Measurements from ENCODE around the gene TMC3. TPM values are rescaled to one million over a fixed set of nuclear protein-coding genes. Genes with fewer than 3 reads are reported as not detected.

Gene TMC3
- total RNA-seq, 3 donors from 2014 or later, result 0.95 TPM; not detected in 2

DNA sequence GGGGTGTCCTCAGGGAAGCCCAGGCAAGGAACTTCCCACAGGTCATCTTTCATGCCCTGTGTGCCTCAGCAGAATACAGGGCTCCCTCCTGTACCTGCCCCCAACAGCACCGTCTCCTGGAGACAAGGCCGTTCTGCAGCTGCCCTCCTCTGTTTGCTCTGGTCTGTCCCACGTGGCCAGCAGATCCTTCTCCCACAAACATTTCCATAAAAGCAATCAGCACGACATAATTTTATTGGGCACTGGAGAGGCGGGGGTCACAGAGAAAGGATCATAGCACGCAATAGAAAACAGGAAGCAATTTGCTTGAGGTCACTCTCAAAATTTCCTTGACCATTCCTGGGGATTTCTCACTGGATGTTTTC, 79.5 kb downstream of the TMC3 start:
- Histone ChIP-seq H3K36me3 (ENCODE audit: low read depth) (no peaks in the 10 kb centered on the region), H3K4me3 (no peak overlapping the region), H3K9me3 (no peaks in the 10 kb centered on the region), H3K4me1 (ENCODE audit: low read depth) (no peaks in the 10 kb centered on the region)
- TF ChIP-seq CTCF (IDR thresholded peaks at IDR 0.05), result no peak
- DNase-seq (peak in 1 of 3 donors; percentile 48), ATAC-seq (peak; percentile 53)
- intact Hi-C loops (cut with DNase I, micrococcal nuclease), result no loop called here

DNA sequence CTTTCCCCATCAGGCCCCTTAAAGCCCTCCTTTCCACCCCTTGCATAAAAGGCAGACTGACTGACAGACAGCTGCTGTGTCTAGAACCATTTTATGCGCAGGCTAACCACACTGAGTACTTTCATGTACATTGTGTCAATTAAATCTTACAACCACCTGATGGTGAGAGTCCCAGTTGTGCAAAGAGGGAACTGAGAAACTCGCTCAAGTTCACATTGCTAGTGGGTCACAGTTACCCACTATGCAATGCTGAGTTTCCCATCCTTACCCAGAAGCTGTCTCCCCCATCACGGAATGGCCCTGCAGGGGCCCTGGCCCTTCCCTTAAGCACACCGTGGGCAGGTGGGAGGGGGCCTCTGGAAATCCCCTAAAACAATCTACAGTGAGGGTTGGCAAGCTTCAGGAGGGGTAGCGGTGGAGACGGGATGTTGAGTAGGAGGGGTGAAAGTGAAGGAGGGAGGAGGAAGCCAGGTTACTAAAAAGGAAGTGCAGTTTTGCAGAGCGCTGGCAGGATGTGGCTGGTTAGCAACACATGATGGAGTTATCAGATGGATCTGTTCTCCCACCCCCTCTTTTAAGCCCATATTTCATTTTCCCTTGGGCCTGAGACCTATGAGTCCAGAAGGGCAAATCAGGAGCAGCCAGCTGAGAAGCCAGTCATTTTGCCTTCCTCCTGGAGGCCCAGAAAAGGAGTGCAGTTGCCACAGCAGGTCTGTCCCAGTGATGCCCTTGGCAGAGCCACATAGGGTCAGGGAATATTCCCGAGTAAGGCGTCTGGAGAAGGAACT, 80.1 kb downstream of the TMC3 start:
- Histone ChIP-seq H3K4me1 (ENCODE audit: low read depth) (no peaks in the 10 kb centered on the region), H3K9me3 (no peaks in the 10 kb centered on the region), H3K36me3 (ENCODE audit: low read depth) (no peaks in the 10 kb centered on the region), H3K4me3 (no peak overlapping the region)
- intact Hi-C loops (cut with DNase I, micrococcal nuclease), result no loop called here
- DNase-seq (peak; percentile 46 to 73 (median 60)), ATAC-seq (peak; percentile 69)
- TF ChIP-seq CTCF (IDR thresholded peaks at IDR 0.05), result no peak

DNA sequence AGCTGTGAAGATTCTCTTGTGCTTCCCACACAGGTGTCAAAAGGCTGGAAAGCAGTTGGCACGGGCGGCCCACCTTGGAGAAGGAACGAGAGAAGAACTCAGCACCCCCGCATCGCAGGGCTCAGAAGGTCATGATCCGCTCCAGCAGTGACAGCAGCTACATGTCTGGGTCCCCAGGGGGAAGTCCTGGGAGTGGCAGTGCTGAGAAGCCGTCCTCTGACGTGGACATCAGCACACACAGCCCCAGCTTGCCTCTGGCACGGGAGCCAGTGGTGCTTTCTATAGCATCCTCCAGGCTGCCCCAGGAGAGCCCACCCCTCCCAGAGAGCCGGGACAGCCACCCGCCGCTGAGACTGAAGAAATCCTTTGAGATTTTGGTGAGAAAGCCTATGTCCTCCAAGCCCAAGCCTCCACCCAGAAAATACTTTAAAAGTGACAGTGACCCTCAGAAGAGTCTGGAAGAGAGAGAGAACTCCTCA, 81.5 kb downstream of the TMC3 start:
- H3K4me3 ChIP-seq, result no peak overlapping the region
- H3K9me3 ChIP-seq, result no peaks in the 10 kb centered on the region
- DNase-seq, result peak in 2 of 3 donors; percentile 29 to 84
- no peak for TF ChIP-seq CTCF (IDR thresholded peaks at IDR 0.05)
- ATAC-seq, result peak; percentile 42
- H3K4me1 ChIP-seq (ENCODE audit: low read depth), result no peaks in the 10 kb centered on the region
- intact Hi-C loops (cut with DNase I, micrococcal nuclease), result no loop called here
- H3K36me3 ChIP-seq (ENCODE audit: low read depth), result no peaks in the 10 kb centered on the region

DNA sequence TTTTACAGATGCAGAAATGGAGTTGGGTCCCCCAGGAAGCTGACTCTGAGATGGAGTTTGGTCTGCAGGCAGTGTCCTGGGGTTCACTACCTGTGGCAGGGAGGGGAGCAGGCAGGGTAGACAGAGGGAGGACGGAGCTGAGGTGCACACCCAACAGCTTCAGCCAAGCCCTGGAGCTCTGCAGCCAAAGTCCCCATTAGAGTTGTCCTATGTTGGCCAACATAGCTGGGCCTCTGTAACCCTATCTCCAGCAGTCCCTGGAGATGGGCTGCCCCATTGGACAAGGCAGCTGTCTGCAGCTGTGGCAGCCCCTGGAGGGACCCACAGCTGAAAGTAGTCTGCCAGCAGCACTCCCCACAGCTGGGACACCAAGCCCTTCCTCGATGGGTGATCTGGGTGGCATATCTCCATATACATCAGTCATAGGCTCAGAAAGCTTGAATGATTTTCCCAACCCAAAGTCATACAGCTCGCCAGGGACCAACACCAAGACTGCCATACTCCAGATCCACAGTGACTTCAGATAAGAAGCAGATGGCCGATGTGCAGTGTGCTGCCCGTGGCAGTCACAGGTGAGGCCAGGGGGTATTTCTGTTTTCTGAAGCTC, 82.0 kb downstream of the TMC3 start:
- no peaks in the 10 kb centered on the region for H3K9me3 ChIP-seq
- DNase-seq (no peak), ATAC-seq (no peak)
- intact Hi-C loops (cut with DNase I, micrococcal nuclease), result no loop called here
- no peaks in the 10 kb centered on the region for H3K36me3 ChIP-seq (ENCODE audit: low read depth)
- TF ChIP-seq CTCF (IDR thresholded peaks at IDR 0.05), result no peak
- no peak overlapping the region for H3K4me3 ChIP-seq
- no peaks in the 10 kb centered on the region for H3K4me1 ChIP-seq (ENCODE audit: low read depth)

- intact Hi-C loops (cut with DNase I, micrococcal nuclease), result no loop called here
- TF ChIP-seq CTCF (IDR thresholded peaks at IDR 0.05), result no peak
- DNase-seq, result no peak
- ATAC-seq, result no peak
- H3K4me3 ChIP-seq, result no peak overlapping the region
- H3K9me3 ChIP-seq, result no peaks in the 10 kb centered on the region
- no peaks in the 10 kb centered on the region for H3K36me3 ChIP-seq (ENCODE audit: low read depth)
- H3K4me1 ChIP-seq (ENCODE audit: low read depth), result no peaks in the 10 kb centered on the region
Observed at GRCh38 chr15:81289910-81290309, 84.1 kb downstream of the TMC3 start.

Data from mucosa of descending colon (tissue), 3 donors.